Measurements from ENCODE around the gene PDSS2. TPM values are rescaled to one million over a fixed set of nuclear protein-coding genes. Genes with fewer than 3 reads are reported as not detected.

The PDSS2 gene
- total RNA-seq, 2 donors from 2014 or later: 8.2 to 13.7 TPM

DNA sequence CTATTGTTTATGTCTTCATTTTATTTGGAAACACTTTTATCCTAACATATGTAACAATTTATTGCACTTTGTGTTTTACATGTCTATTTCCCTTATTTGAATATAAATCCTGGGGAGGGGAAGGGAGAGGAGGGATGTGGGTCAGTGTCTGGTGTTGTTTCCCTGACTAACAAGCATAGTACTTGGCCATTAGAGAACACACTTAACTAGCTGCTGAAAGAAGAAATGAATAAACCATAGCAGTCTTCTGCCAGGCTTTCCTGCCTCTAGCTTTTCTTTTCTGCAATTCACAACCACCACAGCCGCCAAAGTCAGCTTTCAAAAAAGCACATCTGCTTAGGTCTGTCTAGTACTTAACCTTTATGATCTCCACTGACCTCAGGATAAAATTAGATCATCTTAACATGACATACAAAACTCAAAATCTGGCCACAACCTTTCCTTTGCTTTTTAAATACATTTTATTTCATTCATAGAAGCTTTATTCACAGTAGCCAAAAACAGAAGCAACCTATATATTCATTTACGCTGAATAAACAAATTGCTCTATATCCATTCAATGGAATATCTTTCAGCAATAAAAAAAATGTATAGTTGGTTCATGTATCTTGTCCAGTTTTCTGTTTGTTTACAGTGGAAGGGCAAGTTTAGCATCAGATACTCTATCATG, 16.3 kb downstream of the PDSS2 start:
- Mint-ChIP-seq H3K9me3 (peaks cover 26% of the 10 kb centered on the region), H3K27me3 (ENCODE audit: insufficient read depth) (no peaks in the 10 kb centered on the region), H3K27ac (no peak overlapping the region), H3K4me3 (no peak overlapping the region), H3K4me1 (no peaks in the 10 kb centered on the region), H3K36me3 (ENCODE audit: low read depth) (peaks cover 21% of the 10 kb centered on the region)
- no peak for DNase-seq
- Histone ChIP-seq H3K4me1 (ENCODE audit: control insufficient read depth, insufficient read depth, low read length) (no peaks in the 10 kb centered on the region), H3K27ac (ENCODE audit: low read depth, low read length) (no peak overlapping the region), H3K9ac (ENCODE audit: extremely low read depth, low read length, poor library complexity, severe bottlenecking) (no peak overlapping the region), H3K4me3 (ENCODE audit: low read length) (no peak overlapping the region), H3K9me3 (ENCODE audit: control insufficient read depth, low read length) (peaks cover 24% of the 10 kb centered on the region), H3K27me3 (ENCODE audit: control insufficient read depth, insufficient read depth, low read length, poor library complexity, severe bottlenecking) (no peaks in the 10 kb centered on the region), H3K36me3 (ENCODE audit: control insufficient read depth, insufficient read depth, low read length) (no peaks in the 10 kb centered on the region)
- WGBS, 2 experiments (ENCODE audit: insufficient coverage in 1 of 2, insufficient read length in 1 of 2): 83 to 86% methylated on average over 1 to 2 of the region's 2 CpGs
- TF ChIP-seq, protein P1, sequence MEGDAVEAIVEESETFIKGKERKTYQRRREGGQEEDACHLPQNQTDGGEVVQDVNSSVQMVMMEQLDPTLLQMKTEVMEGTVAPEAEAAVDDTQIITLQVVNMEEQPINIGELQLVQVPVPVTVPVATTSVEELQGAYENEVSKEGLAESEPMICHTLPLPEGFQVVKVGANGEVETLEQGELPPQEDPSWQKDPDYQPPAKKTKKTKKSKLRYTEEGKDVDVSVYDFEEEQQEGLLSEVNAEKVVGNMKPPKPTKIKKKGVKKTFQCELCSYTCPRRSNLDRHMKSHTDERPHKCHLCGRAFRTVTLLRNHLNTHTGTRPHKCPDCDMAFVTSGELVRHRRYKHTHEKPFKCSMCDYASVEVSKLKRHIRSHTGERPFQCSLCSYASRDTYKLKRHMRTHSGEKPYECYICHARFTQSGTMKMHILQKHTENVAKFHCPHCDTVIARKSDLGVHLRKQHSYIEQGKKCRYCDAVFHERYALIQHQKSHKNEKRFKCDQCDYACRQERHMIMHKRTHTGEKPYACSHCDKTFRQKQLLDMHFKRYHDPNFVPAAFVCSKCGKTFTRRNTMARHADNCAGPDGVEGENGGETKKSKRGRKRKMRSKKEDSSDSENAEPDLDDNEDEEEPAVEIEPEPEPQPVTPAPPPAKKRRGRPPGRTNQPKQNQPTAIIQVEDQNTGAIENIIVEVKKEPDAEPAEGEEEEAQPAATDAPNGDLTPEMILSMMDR (conservative IDR thresholded peaks at IDR 0.05): no peak

DNA sequence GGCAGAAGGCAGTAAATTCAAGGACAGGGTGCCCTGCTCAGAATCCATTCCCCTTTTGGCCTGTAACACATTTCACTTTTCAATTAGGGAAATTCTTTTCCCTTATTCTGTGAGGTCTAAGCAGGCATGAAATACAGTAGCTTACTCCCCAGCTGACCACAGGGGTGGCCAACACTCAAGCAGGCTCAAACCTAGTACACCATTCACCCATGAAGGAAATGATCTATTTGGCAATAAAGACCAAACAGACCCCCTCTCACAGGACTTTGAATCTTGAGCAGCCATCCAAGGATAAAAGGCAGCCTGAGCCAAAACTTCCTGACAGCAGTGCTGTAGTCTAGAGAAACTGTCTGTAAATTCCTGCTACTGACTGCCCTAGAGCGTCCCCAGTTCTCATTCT, 17.7 kb downstream of the PDSS2 start:
- no peak overlapping the region for H3K9ac ChIP-seq (ENCODE audit: extremely low read depth, low read length, poor library complexity, severe bottlenecking)
- no peaks in the 10 kb centered on the region for H3K4me1 ChIP-seq (ENCODE audit: control insufficient read depth, insufficient read depth, low read length)
- H3K4me3 ChIP-seq (ENCODE audit: low read length): no peak overlapping the region
- Mint-ChIP-seq H3K27me3 (ENCODE audit: insufficient read depth) (no peaks in the 10 kb centered on the region), H3K36me3 (ENCODE audit: low read depth) (peaks cover 11% of the 10 kb centered on the region), H3K4me3 (no peak overlapping the region), H3K9me3 (peaks cover 12% of the 10 kb centered on the region), H3K4me1 (no peaks in the 10 kb centered on the region), H3K27ac (no peak overlapping the region)
- H3K9me3 ChIP-seq (ENCODE audit: control insufficient read depth, low read length): peaks cover 13% of the 10 kb centered on the region
- H3K27ac ChIP-seq (ENCODE audit: low read depth, low read length): no peak overlapping the region
- no peaks in the 10 kb centered on the region for H3K27me3 ChIP-seq (ENCODE audit: control insufficient read depth, insufficient read depth, low read length, poor library complexity, severe bottlenecking)
- no peak for DNase-seq
- no peaks in the 10 kb centered on the region for H3K36me3 ChIP-seq (ENCODE audit: control insufficient read depth, insufficient read depth, low read length)
- TF ChIP-seq, protein P1 (conservative IDR thresholded peaks at IDR 0.05): no peak
- 100% methylated on average over 1 of the region's 1 CpG for WGBS, 2 experiments (ENCODE audit: insufficient coverage in 1 of 2, insufficient read length in 1 of 2)

DNA sequence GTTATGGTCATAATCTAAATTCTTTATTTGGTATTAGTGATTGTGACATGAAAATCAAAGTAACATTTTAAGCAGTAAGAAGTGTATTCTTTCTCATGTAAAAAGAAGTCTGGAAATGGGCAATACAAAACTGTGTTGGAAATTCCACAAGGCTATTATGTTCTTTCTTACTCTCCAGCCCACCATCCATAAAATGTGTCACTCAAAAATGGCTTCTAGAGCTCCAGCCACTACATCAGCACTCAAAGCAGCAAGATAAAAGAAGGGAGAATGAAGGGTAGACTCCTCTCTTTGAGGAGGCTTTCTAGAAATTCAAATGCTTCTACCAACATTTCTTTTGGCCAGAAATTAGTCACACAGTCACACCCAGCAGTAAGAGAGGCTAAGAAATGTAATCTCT, 18.4 kb downstream of the PDSS2 start:
- Histone ChIP-seq H3K9me3 (ENCODE audit: control insufficient read depth, low read length) (peaks cover 8% of the 10 kb centered on the region), H3K9ac (ENCODE audit: extremely low read depth, low read length, poor library complexity, severe bottlenecking) (no peak overlapping the region), H3K27me3 (ENCODE audit: control insufficient read depth, insufficient read depth, low read length, poor library complexity, severe bottlenecking) (no peaks in the 10 kb centered on the region), H3K4me3 (ENCODE audit: low read length) (no peak overlapping the region), H3K4me1 (ENCODE audit: control insufficient read depth, insufficient read depth, low read length) (no peaks in the 10 kb centered on the region), H3K27ac (ENCODE audit: low read depth, low read length) (no peak overlapping the region), H3K36me3 (ENCODE audit: control insufficient read depth, insufficient read depth, low read length) (no peaks in the 10 kb centered on the region)
- Mint-ChIP-seq H3K4me3 (no peak overlapping the region), H3K36me3 (ENCODE audit: low read depth) (peaks cover 6% of the 10 kb centered on the region), H3K27ac (no peak overlapping the region), H3K9me3 (peaks cover 4% of the 10 kb centered on the region), H3K27me3 (ENCODE audit: insufficient read depth) (no peaks in the 10 kb centered on the region), H3K4me1 (no peaks in the 10 kb centered on the region)
- no peak for DNase-seq
- TF ChIP-seq, protein P1 (conservative IDR thresholded peaks at IDR 0.05): no peak
